Cardiac muscle cell (in vitro differentiated cells and primary cell): ENCODE data around the gene ZNF692. TPM values are rescaled to one million over a fixed set of nuclear protein-coding genes. Genes with fewer than 3 reads are reported as not detected.
A peak's percentile ranks its signal among the peaks of the same experiment; 100 is the strongest.

ENCODE experiments used
- DNase-seq, 2 donors: peaks; one replicate each; pipeline versions ENCODE4 v3.0.0 to v3.0.0-alpha.2; 2010 to 2017; ENCODE audit warnings: low read depth in 1 of 2, low spot score in 1 of 2
- H3K27ac ChIP-seq: fragments of 200-600 bp; sonication (generic); 2 replicates; pipeline ENCODE4 v1.5.1; 2016
- H3K27me3 ChIP-seq: fragments of 200-600 bp; sonication (generic); 2 replicates; pipeline ENCODE4 v1.6.0; 2016; ENCODE audit warnings: control low read depth
- H3K36me3 ChIP-seq: fragments of 200-600 bp; sonication (generic); 2 replicates; pipeline ENCODE4 v1.5.1; 2016; ENCODE audit warnings: control low read depth
- H3K4me1 ChIP-seq: fragments of 200-600 bp; sonication (generic); 2 replicates; pipeline ENCODE4 v1.8.1; 2017; ENCODE audit warnings: low read depth, mild to moderate bottlenecking, mixed run types
- H3K4me3 ChIP-seq: fragments of 200-600 bp; sonication (generic); 2 replicates; pipeline ENCODE4 v1.5.1; 2016; ENCODE audit warnings: mild to moderate bottlenecking
- H3K9me3 ChIP-seq: fragments of 200-600 bp; sonication (generic); 2 replicates; pipeline ENCODE4 v1.5.1; 2017; ENCODE audit warnings: low read depth, mild to moderate bottlenecking, control low read depth
- CTCF ChIP-seq: IDR thresholded peaks from 2 replicates; pipeline ENCODE4 v1.5.1; 2012; ENCODE audit warnings: low read depth, mild to moderate bottlenecking, low read length
- polyA plus RNA-seq: library from polyadenylated mRNA; unstranded; fragments of >200 nt; fragmentation: Nextera tagmentation; extraction: Ambion mirVana; gene quantifications from 2 replicates; pipeline ENCODE4 v1.2.1, GENCODE V29; 2016
- total RNA-seq: library from RNA; depleted of rRNA; stranded (reverse); fragments of >200 nt; gene quantifications from 2 replicates; pipeline ENCODE4 v1.2.3, GENCODE V29; 2016

Gene ZNF692
- total and polyA plus RNA-seq, 2 experiments from 2014 or later, result 98.9 to 128 TPM

- DNase-seq, result no peak
- no peaks in the 10 kb centered on the region for H3K9me3 ChIP-seq
- no peaks in the 10 kb centered on the region for H3K27me3 ChIP-seq
- H3K36me3 ChIP-seq, result peaks cover 33% of the 10 kb centered on the region
- H3K4me3 ChIP-seq, result no peak overlapping the region
- TF ChIP-seq CTCF, result no peak
- no peak overlapping the region for H3K27ac ChIP-seq
- peaks cover 4% of the 10 kb centered on the region for H3K4me1 ChIP-seq
Observed at GRCh38 chr1:248844526-248844925, 14.4 kb downstream of the ZNF692 start.

GRCh38 chr1:248843687-248844086 lies 15.2 kb downstream of the ZNF692 start:
- peaks cover 8% of the 10 kb centered on the region for H3K4me1 ChIP-seq
- H3K27ac ChIP-seq, result no peak overlapping the region
- no peaks in the 10 kb centered on the region for H3K27me3 ChIP-seq
- no peak for DNase-seq
- peaks cover 27% of the 10 kb centered on the region for H3K36me3 ChIP-seq
- no peak overlapping the region for H3K4me3 ChIP-seq
- H3K9me3 ChIP-seq, result no peaks in the 10 kb centered on the region
- no peak for TF ChIP-seq CTCF

- Histone ChIP-seq H3K9me3 (no peaks in the 10 kb centered on the region), H3K27me3 (no peaks in the 10 kb centered on the region), H3K36me3 (peaks cover 22% of the 10 kb centered on the region), H3K4me1 (peaks cover 8% of the 10 kb centered on the region), H3K27ac (no peak overlapping the region), H3K4me3 (no peak overlapping the region)
- DNase-seq, result no peak
- TF ChIP-seq CTCF, result no peak
Observed at GRCh38 chr1:248842781-248843331, 16.0 kb downstream of the ZNF692 start.

- Histone ChIP-seq H3K27ac (peak overlapping the region; percentile 58), H3K9me3 (no peaks in the 10 kb centered on the region), H3K4me1 (peaks cover 8% of the 10 kb centered on the region), H3K27me3 (no peaks in the 10 kb centered on the region), H3K4me3 (no peak overlapping the region), H3K36me3 (peaks cover 16% of the 10 kb centered on the region)
- peak; percentile 72 to 81 for DNase-seq
- TF ChIP-seq CTCF, result peak; percentile 72
Observed at GRCh38 chr1:248841702-248842395, 17.0 kb downstream of the ZNF692 start.

- TF ChIP-seq CTCF, result no peak
- peaks cover 9% of the 10 kb centered on the region for H3K36me3 ChIP-seq
- H3K27ac ChIP-seq, result no peak overlapping the region
- no peaks in the 10 kb centered on the region for H3K9me3 ChIP-seq
- no peaks in the 10 kb centered on the region for H3K27me3 ChIP-seq
- no peak overlapping the region for H3K4me3 ChIP-seq
- peaks cover 8% of the 10 kb centered on the region for H3K4me1 ChIP-seq
- DNase-seq, result no peak
Observed at GRCh38 chr1:248840946-248841345, 17.9 kb downstream of the ZNF692 start.
